H1 (cell line): Measurements from ENCODE around the gene ARHGEF12. TPM values are rescaled to one million over a fixed set of nuclear protein-coding genes. Genes with fewer than 3 reads are reported as not detected.

ENCODE experiments used
- CTCF ChIA-PET: fragments of 300-600 bp; sonication (Branson Sonifier 250); formaldehyde crosslinking; loops from one replicate; lab custom pipeline; 2021; ENCODE audit not compliant: partially characterized antibody; lab: Charles Lee
- POLR2A ChIA-PET: fragments of 300-600 bp; sonication (Branson Sonifier 250); formaldehyde crosslinking; loops from one replicate; lab custom pipeline; 2021; ENCODE audit warnings: inconsistent platforms; ENCODE audit not compliant: partially characterized antibody; lab: Charles Lee
- DNase-seq, 2 experiments: peaks; one replicate each; pipeline versions ENCODE4 v3.0.0 to v3.0.0-alpha.2; 2010 to 2022; ENCODE audit warnings: low spot score in 2 of 2, low read depth in 1 of 2, mixed read lengths in 1 of 2
- FAIRE-seq: peaks from 2 replicates; lab custom pipeline; 2011; peaks lifted over from hg19 to GRCh38; lab: Jason Lieb, UNC
- H2AFZ ChIP-seq: 2 replicates; pipeline ENCODE4 v1.8.1; 2012; ENCODE audit warnings: low read length, inconsistent platforms
- H2AK5ac ChIP-seq: 2 replicates; pipeline ENCODE4 v1.6.1; 2013; ENCODE audit warnings: low read depth, low read length
- H2BK120ac ChIP-seq: replicated peaks from 2 replicates; pipeline ENCODE3; 2013; ENCODE audit warnings: low read depth, low read length, inconsistent platforms
- H2BK12ac ChIP-seq: 2 replicates; pipeline ENCODE4 v1.6.1; 2013; ENCODE audit warnings: low read depth, low read length
- H2BK15ac ChIP-seq: 2 replicates; pipeline ENCODE4 v1.6.1; 2013; ENCODE audit warnings: low read length
- H2BK20ac ChIP-seq: 2 replicates; pipeline ENCODE4 v1.6.1; 2013; ENCODE audit warnings: low read length
- H2BK5ac ChIP-seq: 2 replicates; pipeline ENCODE4 v1.6.1; 2013; ENCODE audit warnings: low read depth, low read length
- H3K14ac ChIP-seq: 2 replicates; pipeline ENCODE4 v1.6.1; 2013; ENCODE audit warnings: inconsistent platforms; ENCODE audit not compliant: insufficient read length
- H3K18ac ChIP-seq: 2 replicates; pipeline ENCODE4 v1.6.1; 2013; ENCODE audit warnings: low read length; ENCODE audit errors: extremely low read depth
- H3K23ac ChIP-seq: 2 replicates; pipeline ENCODE4 v1.6.1; 2013; ENCODE audit warnings: inconsistent platforms; ENCODE audit not compliant: insufficient read length
- H3K23me2 ChIP-seq: 2 replicates; pipeline ENCODE4 v1.6.1; 2013; ENCODE audit warnings: low read depth, low read length
- H3K27ac ChIP-seq: 2 replicates; pipeline ENCODE4 v1.6.1; 2011; ENCODE audit warnings: low read depth, low read length, inconsistent platforms
- H3K27me3 ChIP-seq, 4 experiments: replicated peaks in 1 of 4; 1 replicate in 1 of 4; 2 replicates in 3 of 4; pipeline versions ENCODE4 v1.6.1 to v1.8.1; 2011 to 2013; ENCODE audit warnings: low read length in 3 of 4, mild to moderate bottlenecking in 3 of 4, inconsistent platforms in 2 of 4, mixed read lengths in 2 of 4, moderate library complexity in 1 of 4; ENCODE audit not compliant: control insufficient read depth in 3 of 4, insufficient read depth in 3 of 4; ENCODE audit errors: extremely low read depth in 1 of 4
- H3K36me3 ChIP-seq, 4 experiments: 2 replicates each; pipeline versions ENCODE4 v1.6.1 to v1.8.1; 2011 to 2013; ENCODE audit warnings: mild to moderate bottlenecking in 4 of 4, low read length in 3 of 4, moderate library complexity in 2 of 4, control low read depth in 1 of 4, inconsistent platforms in 1 of 4; ENCODE audit not compliant: insufficient read depth in 4 of 4, control insufficient read depth in 2 of 4
- H3K4ac ChIP-seq: replicated peaks from 2 replicates; pipeline ENCODE3; 2013; ENCODE audit warnings: low read length, low read depth, mixed read lengths, inconsistent platforms; ENCODE audit not compliant: insufficient read length
- H3K4me1 ChIP-seq, 4 experiments: replicated peaks in 1 of 4; 1 replicate in 1 of 4; 2 replicates in 3 of 4; pipeline versions ENCODE4 v1.6.1 to v1.8.1; 2011 to 2013; ENCODE audit warnings: low read length in 3 of 4, inconsistent platforms in 2 of 4, mixed read lengths in 1 of 4; ENCODE audit not compliant: insufficient read depth in 4 of 4, control insufficient read depth in 3 of 4
- H3K4me2 ChIP-seq, 2 experiments: 2 replicates each; pipeline versions ENCODE4 v1.6.1 to v1.8.1; 2011 to 2013; ENCODE audit warnings: low read depth in 2 of 2, low read length in 2 of 2, control low read depth in 1 of 2, inconsistent platforms in 1 of 2, mild to moderate bottlenecking in 1 of 2; ENCODE audit not compliant: insufficient read depth in 1 of 2
- H3K4me3 ChIP-seq, 4 experiments: fragments of 200-600, 300-600 bp in 1 of 4; sonication (generic), shearing (Covaris generic), sonication (Bioruptor Twin) in 1 of 4; 2 replicates each; pipeline versions ENCODE4 v1.5.1 to v1.8.1; 2011 to 2016; ENCODE audit warnings: low read length in 4 of 4, low read depth in 3 of 4, control low read depth in 2 of 4, inconsistent platforms in 2 of 4, mild to moderate bottlenecking in 2 of 4, mixed read lengths in 1 of 4, moderate library complexity in 1 of 4; ENCODE audit not compliant: insufficient read depth in 2 of 4; ENCODE audit errors: extremely low read depth in 1 of 4
- H3K56ac ChIP-seq: replicated peaks from 2 replicates; pipeline ENCODE3; 2013; ENCODE audit warnings: low read depth, mild to moderate bottlenecking, mixed read lengths, low read length, inconsistent platforms; ENCODE audit not compliant: insufficient read length
- H3K79me1 ChIP-seq: 2 replicates; pipeline ENCODE4 v1.6.1; 2013; ENCODE audit warnings: low read depth, low read length, control low read depth
- H3K79me2 ChIP-seq, 2 experiments: 2 replicates each; pipeline versions ENCODE4 v1.6.1 to v1.8.1; 2012 to 2013; ENCODE audit warnings: low read length in 2 of 2, mild to moderate bottlenecking in 2 of 2, inconsistent platforms in 1 of 2; ENCODE audit not compliant: insufficient read depth in 2 of 2, control insufficient read depth in 1 of 2
- H3K9ac ChIP-seq, 4 experiments: replicated peaks in 1 of 4; 1 replicate in 1 of 4; 2 replicates in 3 of 4; pipeline versions ENCODE4 v1.6.1 to v1.8.1; 2011 to 2013; ENCODE audit warnings: low read depth in 3 of 4, low read length in 3 of 4, control low read depth in 2 of 4, mild to moderate bottlenecking in 2 of 4, moderate library complexity in 2 of 4, inconsistent platforms in 1 of 4; ENCODE audit errors: extremely low read depth in 1 of 4
- H3K9me3 ChIP-seq, 2 experiments: 2 replicates each; pipeline versions ENCODE4 v1.6.1 to v1.8.1; 2012 to 2013; ENCODE audit warnings: mild to moderate bottlenecking in 2 of 2, moderate library complexity in 2 of 2, control low read depth in 1 of 2, inconsistent platforms in 1 of 2, low read depth in 1 of 2, low read length in 1 of 2, mixed read lengths in 1 of 2; ENCODE audit not compliant: insufficient read depth in 2 of 2
- H4K20me1 ChIP-seq, 2 experiments: replicated peaks in 1 of 2; 2 replicates each; pipeline versions ENCODE3 to v1.8.1; 2011 to 2013; ENCODE audit warnings: inconsistent platforms in 2 of 2, low read length in 2 of 2, mild to moderate bottlenecking in 1 of 2; ENCODE audit not compliant: insufficient read depth in 2 of 2, control insufficient read depth in 1 of 2
- H4K5ac ChIP-seq: 2 replicates; pipeline ENCODE4 v1.6.1; 2013; ENCODE audit warnings: low read length, low read depth, mixed read lengths, inconsistent platforms; ENCODE audit not compliant: insufficient read length
- H4K8ac ChIP-seq: 2 replicates; pipeline ENCODE4 v1.8.0; 2013; ENCODE audit warnings: mild to moderate bottlenecking, moderate library complexity, low read length, inconsistent platforms; ENCODE audit not compliant: insufficient read depth; ENCODE audit errors: extremely low read depth
- H4K91ac ChIP-seq: replicated peaks from 2 replicates; pipeline ENCODE3; 2013; ENCODE audit warnings: low read length, mixed read lengths, inconsistent platforms; ENCODE audit not compliant: insufficient read length
- CEBPB ChIP-seq: IDR thresholded peaks from 2 replicates; pipeline ENCODE4 v1.6.1; 2012; ENCODE audit warnings: low read depth, low read length
- WGBS, 2 experiments: shearing (Covaris generic) in 1 of 2; methylation state at CpG; one replicate each; pipeline versions ENCODE4 v1.1.6 to v1.1.7; 2013 to 2015; ENCODE audit warnings: low lambda C conversion rate in 2 of 2, mixed read lengths in 2 of 2, inconsistent platforms in 1 of 2, low coverage in 1 of 2, missing lambda C conversion rate in 1 of 2; ENCODE audit not compliant: insufficient replicate concordance in 2 of 2, insufficient coverage in 1 of 2, insufficient read length in 1 of 2; ENCODE audit errors: extremely low coverage in 1 of 2, missing lambda C conversion rate in 1 of 2; 5-methylcytosine and 5-hydroxymethylcytosine counted together
- polyA plus RNA-seq, 7 experiments: library from polyadenylated mRNA; depleted of rRNA in 3 of 7; stranded (reverse) in 5 of 7; unstranded in 2 of 7; fragments of >200 nt in 5 of 7; fragments of 200-250 nt in 2 of 7; gene quantifications; 1 replicate in 5 of 7; 2 replicates in 1 of 7; 4 replicates in 1 of 7; pipeline versions ENCODE4 v1.2.1 to v1.2.3, GENCODE V29; 2011 to 2013; ENCODE audit warnings: missing spikeins in 2 of 7, mixed read lengths in 2 of 7
- total RNA-seq: library from RNA; stranded (reverse); fragmentation: NEBNext Ultra II Directional; extraction: Animal tissue kit (Norgen Biotek cat#: 25700); gene quantifications from 2 replicates; pipeline ENCODE4 v1.2.1, GENCODE V29; 2021
- TF ChIP-seq, protein P1 (sequence below): IDR thresholded peaks from 2 replicates; pipeline ENCODE4 v1.6.1; 2011; ENCODE audit warnings: low read depth, mild to moderate bottlenecking, low read length; ENCODE audit not compliant: insufficient read depth

Gene ARHGEF12
- total and polyA plus RNA-seq, 2 of the 8 experiments (the other 6 are each of a cell fraction or from before 2014, with no cell fraction given): 5.1 to 33.7 TPM

DNA sequence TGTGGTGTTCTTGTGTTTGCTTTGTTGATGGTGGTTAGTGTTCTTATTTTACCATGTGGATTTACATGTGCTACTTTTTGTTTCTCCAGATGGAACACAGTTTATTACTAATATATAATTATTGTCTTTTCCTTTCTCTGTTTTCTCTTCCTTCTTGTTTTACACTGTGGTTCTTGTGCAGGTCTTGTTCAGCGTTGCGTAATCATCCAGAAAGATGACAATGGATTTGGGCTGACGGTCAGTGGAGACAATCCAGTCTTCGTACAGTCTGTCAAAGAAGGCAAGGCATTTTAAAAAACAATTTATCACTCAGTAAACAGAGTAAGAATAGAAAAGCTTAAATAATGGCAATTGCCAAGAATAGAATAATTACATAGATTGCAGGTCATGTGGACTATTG lies 84.4 kb downstream of the ARHGEF12 start:
- Histone ChIP-seq H3K23ac (no peak overlapping the region), H2BK15ac (no peak overlapping the region), H3K79me2 (no peaks in the 10 kb centered on the region; a peak in 1 of 4 replicates), H3K27ac (no peak overlapping the region), H4K8ac (no peak overlapping the region), H2AFZ (no peak overlapping the region), H3K27me3 (no peaks in the 10 kb centered on the region), H2AK5ac (no peak overlapping the region), H2BK5ac (no peak overlapping the region), H3K56ac (no peak overlapping the region), H4K91ac (no peak overlapping the region), H2BK20ac (no peak overlapping the region), H3K4ac (no peak overlapping the region), H4K5ac (no peak overlapping the region), H2BK12ac (no peak overlapping the region), H3K23me2 (no peaks in the 10 kb centered on the region), H3K79me1 (no peaks in the 10 kb centered on the region), H4K20me1 (no peaks in the 10 kb centered on the region), H3K14ac (no peak overlapping the region), H3K18ac (no peak overlapping the region), H3K9ac (no peak overlapping the region), H3K9me3 (no peaks in the 10 kb centered on the region), H3K36me3 (no peaks in the 10 kb centered on the region), H3K4me2 (no peak overlapping the region), H3K4me1 (no peaks in the 10 kb centered on the region), H2BK120ac (no peak overlapping the region), H3K4me3 (no peak overlapping the region)
- ChIA-PET POLR2A (interaction anchor here (0.7 kb wide), 1 partner anchor 11 kb away, joined by 3 read pairs; no protein-coding TSS in a partner anchor), CTCF (interaction anchor here (1.4 kb wide), 1 partner anchor 85 kb away, joined by 4 read pairs; no protein-coding TSS in a partner anchor)
- FAIRE-seq: no peak
- DNase-seq: no peak
- WGBS, 2 experiments: 94% methylated on average over 4 of the region's 4 CpGs; no CpG with 5 or more reads in 1 of the 2 experiments
- TF ChIP-seq, protein P1, sequence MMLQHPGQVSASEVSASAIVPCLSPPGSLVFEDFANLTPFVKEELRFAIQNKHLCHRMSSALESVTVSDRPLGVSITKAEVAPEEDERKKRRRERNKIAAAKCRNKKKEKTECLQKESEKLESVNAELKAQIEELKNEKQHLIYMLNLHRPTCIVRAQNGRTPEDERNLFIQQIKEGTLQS: no peak
- TF ChIP-seq CEBPB: peak; percentile 79
